ENCODE results near the gene PTPRCAP. TPM values are rescaled to one million over a fixed set of nuclear protein-coding genes. Genes with fewer than 3 reads are reported as not detected.

The PTPRCAP gene
- total and polyA plus RNA-seq, 9 of the 15 experiments (the other 6 are each of a cell fraction or from before 2014, with no cell fraction given), result 0.22 to 2.0 (median 1.1) TPM; not detected in 4

- TF ChIP-seq REST (IDR thresholded peaks at IDR 0.05; ENCODE audit: borderline replicate concordance), result peak; percentile 58; the same call in 1 of the 2 replicates
- no peak for TF ChIP-seq REST (CRISPR knock-in tag; IDR thresholded peaks at IDR 0.05; ENCODE audit: low read depth)
- TF ChIP-seq ZNF217 (CRISPR knock-in tag; IDR thresholded peaks at IDR 0.05), result no peak
- peak; percentile 67; the same call in 1 of the 2 replicates for TF ChIP-seq ZEB2 (IDR thresholded peaks at IDR 0.05)
- 0 out of 2 replicates have a peak, but pooled peaks have one; percentile 13 for TF ChIP-seq ZBTB26 (CRISPR knock-in tag; IDR thresholded peaks at IDR 0.05)
- peak; percentile 64 for TF ChIP-seq SMC3 (conservative IDR thresholded peaks at IDR 0.05; ENCODE audit: insufficient read depth, low read depth, low read length)
- TF ChIP-seq PRPF4 (IDR thresholded peaks at IDR 0.05; ENCODE audit: insufficient read depth, low read depth, low read length, poor library complexity, severe bottlenecking), result no peak
- no peak for TF ChIP-seq SOX6 (IDR thresholded peaks at IDR 0.05)
- peak; percentile 46; the same call in 1 of the 2 replicates for TF ChIP-seq SP1 (CRISPR knock-in tag; IDR thresholded peaks at IDR 0.05)
- TF ChIP-seq NFIX (CRISPR knock-in tag; IDR thresholded peaks at IDR 0.05; ENCODE audit: low read depth), result no peak
- TF ChIP-seq HDGF (IDR thresholded peaks at IDR 0.05), result 0 out of 2 replicates have a peak, but pooled peaks have one; percentile 48
- TF ChIP-seq TOE1 (IDR thresholded peaks at IDR 0.05; ENCODE audit: borderline replicate concordance), result 0 out of 2 replicates have a peak, but pooled peaks have one; percentile 26
- TF ChIP-seq TOE1 (CRISPR knock-in tag; IDR thresholded peaks at IDR 0.05; ENCODE audit: borderline replicate concordance, low read depth), result no peak
- TF ChIP-seq KLF16 (IDR thresholded peaks at IDR 0.05), result 0 out of 2 replicates have a peak, but pooled peaks have one; percentile 15
- TF ChIP-seq DEAF1 (CRISPR knock-in tag; IDR thresholded peaks at IDR 0.05), result peak; percentile 32; the same call in 1 of the 2 replicates
- TF ChIP-seq CTBP1 (IDR thresholded peaks at IDR 0.05; ENCODE audit: borderline replicate concordance), result peak; percentile 39; the same call in 1 of the 2 replicates
Measured at GRCh38 chr11:67389477-67389876, 48.0 kb downstream of the PTPRCAP start (continued).
